GM18499 (cell line): ENCODE data around the gene MYH11.
"Not testable (repeated sequence)": the region's sequence is repeated elsewhere in the genome, so short reads cannot be mapped to it uniquely, and the experiment has no call there.

Experiments used
- ATAC-seq: cut with Tn5 transposase; IDR thresholded peaks from one replicate; pipeline ENCODE4 v1.9.1; 2021; ENCODE audit warnings: moderate number of reproducible peaks; ENCODE audit not compliant: insufficient read depth, unreplicated experiment

MYH11 gene

GRCh38 chr16:15690296-15690695 is 166.5 kb downstream of the MYH11 start:
- ATAC-seq, result no peak

- ATAC-seq, result no peak
Measured at GRCh38 chr16:15689290-15689689, 167.5 kb downstream of the MYH11 start.

- ATAC-seq, result no peak
Measured at GRCh38 chr16:15686287-15686686, 170.5 kb downstream of the MYH11 start.

- no peak for ATAC-seq
Measured at GRCh38 chr16:15682105-15682570, 174.7 kb downstream of the MYH11 start.

GRCh38 chr16:15677447-15677846 is 179.4 kb downstream of the MYH11 start:
- no peak for ATAC-seq

GRCh38 chr16:15676506-15676905 is 180.3 kb downstream of the MYH11 start:
- no peak for ATAC-seq

GRCh38 chr16:15674571-15674970 is 182.3 kb downstream of the MYH11 start:
- no peak for ATAC-seq

- no peak for ATAC-seq
Measured at GRCh38 chr16:15672514-15673167, 184.2 kb downstream of the MYH11 start.

GRCh38 chr16:15672127-15672513 is 184.7 kb downstream of the MYH11 start:
- not testable (repeated sequence) for ATAC-seq

GRCh38 chr16:15671530-15672117 is 185.2 kb downstream of the MYH11 start:
- no peak for ATAC-seq

- no peak for ATAC-seq
Measured at GRCh38 chr16:15667091-15667742, 189.6 kb downstream of the MYH11 start.

- ATAC-seq, result no peak
Measured at GRCh38 chr16:15665107-15665506, 191.7 kb downstream of the MYH11 start.

- no peak for ATAC-seq
Measured at GRCh38 chr16:15660203-15660601, 196.6 kb downstream of the MYH11 start.

- ATAC-seq, result no peak
Measured at GRCh38 chr16:15658556-15658955, 198.3 kb downstream of the MYH11 start.

- no peak for ATAC-seq
Measured at GRCh38 chr16:15658149-15658548, 198.7 kb downstream of the MYH11 start.

- ATAC-seq, result not testable (repeated sequence)
Measured at GRCh38 chr16:15655561-15655960, 201.3 kb downstream of the MYH11 start.

- no peak for ATAC-seq
Measured at GRCh38 chr16:15654591-15654990, 202.2 kb downstream of the MYH11 start.

GRCh38 chr16:15653227-15653626 is 203.6 kb downstream of the MYH11 start:
- no peak for ATAC-seq
